Smooth muscle cell (in vitro differentiated cells): ENCODE measurements around the gene ZNF547. TPM values are rescaled to one million over a fixed set of nuclear protein-coding genes. Genes with fewer than 3 reads are reported as not detected.

Experiments used
- DNase-seq: peaks from one replicate; lab custom pipeline; 2025; ENCODE audit not compliant: unreplicated experiment; lab: John Stamatoyannopoulos, UW
- H2AFZ ChIP-seq: fragments of 200-600 bp; sonication (generic); 2 replicates; pipeline ENCODE4 v1.6.0; 2016; ENCODE audit warnings: antibody characterized with exemption, low read depth, mild to moderate bottlenecking
- H3F3A ChIP-seq: fragments of 200-600 bp; sonication (generic); 2 replicates; pipeline ENCODE4 v1.6.0; 2017; ENCODE audit warnings: antibody characterized with exemption, low read depth
- H3K27ac ChIP-seq: fragments of 200-600 bp; sonication (generic); 2 replicates; pipeline ENCODE4 v1.5.1; 2016; ENCODE audit warnings: low read depth, mild to moderate bottlenecking
- H3K27me3 ChIP-seq: fragments of 200-600 bp; sonication (generic); 2 replicates; pipeline ENCODE4 v1.6.1; 2016; ENCODE audit warnings: low read depth, mild to moderate bottlenecking
- H3K36me3 ChIP-seq: fragments of 200-600 bp; sonication (generic); 2 replicates; pipeline ENCODE4 v1.5.1; 2016; ENCODE audit warnings: low read depth
- H3K4me1 ChIP-seq: fragments of 200-600 bp; sonication (generic); 2 replicates; pipeline ENCODE4 v1.5.1; 2016; ENCODE audit warnings: low read depth
- H3K4me2 ChIP-seq: fragments of 200-600 bp; sonication (generic); 2 replicates; pipeline ENCODE4 v1.6.0; 2016; ENCODE audit warnings: mild to moderate bottlenecking
- H3K4me3 ChIP-seq: fragments of 200-600 bp; sonication (generic); 2 replicates; pipeline ENCODE4 v1.5.1; 2016; ENCODE audit warnings: mild to moderate bottlenecking
- H3K79me2 ChIP-seq: fragments of 200-600 bp; sonication (generic); 2 replicates; pipeline ENCODE4 v1.6.0; 2016; ENCODE audit warnings: low read depth, mild to moderate bottlenecking
- H3K9ac ChIP-seq: fragments of 200-600 bp; sonication (generic); 2 replicates; pipeline ENCODE4 v1.6.0; 2016; ENCODE audit warnings: low read depth
- H3K9me3 ChIP-seq: fragments of 200-600 bp; sonication (generic); replicated peaks from 2 replicates; pipeline ENCODE4 v1.5.1; 2016; ENCODE audit warnings: low read depth
- H4K20me1 ChIP-seq: fragments of 200-600 bp; sonication (generic); 2 replicates; pipeline ENCODE4 v1.6.0; 2016; ENCODE audit warnings: low read depth
- WGBS: methylation state at CpG from one replicate; pipeline ENCODE4 v1.1.7; 2016; ENCODE audit warnings: low lambda C conversion rate; 5-methylcytosine and 5-hydroxymethylcytosine counted together
- polyA plus RNA-seq: library from polyadenylated mRNA; unstranded; fragments of >200 nt; fragmentation: Nextera tagmentation; extraction: Ambion mirVana; gene quantifications from 2 replicates; pipeline ENCODE4 v1.2.1, GENCODE V29; 2016
- total RNA-seq: library from RNA; depleted of rRNA; stranded (reverse); fragments of >200 nt; gene quantifications from 2 replicates; pipeline ENCODE4 v1.2.3, GENCODE V29; 2014
- TF ChIP-seq, protein P1 (sequence below): fragments of 200-600 bp; sonication (generic); IDR thresholded peaks from 2 replicates; pipeline ENCODE4 v1.5.1; 2017; ENCODE audit warnings: borderline replicate concordance, mild to moderate bottlenecking, antibody characterized with exemption; ENCODE audit not compliant: insufficient read depth, poor library complexity, severe bottlenecking

ZNF547 gene
- total and polyA plus RNA-seq, 2 experiments from 2014 or later: 0.71 to 4.9 TPM

DNA sequence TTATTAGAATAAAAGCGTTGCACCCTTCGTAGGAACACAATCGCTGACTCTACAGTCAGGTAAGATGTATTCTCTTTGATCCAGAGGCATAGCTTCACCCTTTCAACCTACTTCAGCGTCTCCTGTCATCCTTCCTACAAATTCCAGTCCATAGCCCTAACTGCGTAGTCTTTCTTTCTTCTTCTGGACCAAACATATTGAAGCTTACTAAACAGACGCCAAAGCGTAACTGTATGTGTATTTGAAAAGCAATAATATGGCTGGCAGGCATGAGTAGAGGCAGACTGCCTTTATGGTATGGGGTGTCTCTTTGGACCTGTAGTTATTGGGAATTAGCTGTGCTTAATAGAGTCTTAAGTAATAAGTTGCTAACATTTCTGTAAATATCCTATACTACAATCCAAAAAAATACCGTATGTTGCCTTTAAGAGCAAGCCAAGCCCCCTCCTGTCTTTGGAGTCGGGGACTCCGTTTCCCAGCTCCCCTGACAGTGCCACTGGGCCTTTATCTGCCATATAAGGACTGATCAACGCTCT, 25.9 kb downstream of the ZNF547 start:
- Histone ChIP-seq H4K20me1 (peaks cover 27% of the 10 kb centered on the region), H3K4me2 (peak overlapping the region; percentile 83), H3K79me2 (peaks cover 43% of the 10 kb centered on the region), H3K27me3 (no peaks in the 10 kb centered on the region), H2AFZ (peak overlapping the region; percentile 92), H3K36me3 (no peaks in the 10 kb centered on the region), H3K27ac (peak overlapping the region; percentile 93), H3F3A (no peaks in the 10 kb centered on the region), H3K4me1 (peaks cover 12% of the 10 kb centered on the region), H3K9me3 (no peaks in the 10 kb centered on the region), H3K9ac (peak overlapping the region; percentile 97), H3K4me3 (peak overlapping the region; percentile 79)
- TF ChIP-seq, protein P1, sequence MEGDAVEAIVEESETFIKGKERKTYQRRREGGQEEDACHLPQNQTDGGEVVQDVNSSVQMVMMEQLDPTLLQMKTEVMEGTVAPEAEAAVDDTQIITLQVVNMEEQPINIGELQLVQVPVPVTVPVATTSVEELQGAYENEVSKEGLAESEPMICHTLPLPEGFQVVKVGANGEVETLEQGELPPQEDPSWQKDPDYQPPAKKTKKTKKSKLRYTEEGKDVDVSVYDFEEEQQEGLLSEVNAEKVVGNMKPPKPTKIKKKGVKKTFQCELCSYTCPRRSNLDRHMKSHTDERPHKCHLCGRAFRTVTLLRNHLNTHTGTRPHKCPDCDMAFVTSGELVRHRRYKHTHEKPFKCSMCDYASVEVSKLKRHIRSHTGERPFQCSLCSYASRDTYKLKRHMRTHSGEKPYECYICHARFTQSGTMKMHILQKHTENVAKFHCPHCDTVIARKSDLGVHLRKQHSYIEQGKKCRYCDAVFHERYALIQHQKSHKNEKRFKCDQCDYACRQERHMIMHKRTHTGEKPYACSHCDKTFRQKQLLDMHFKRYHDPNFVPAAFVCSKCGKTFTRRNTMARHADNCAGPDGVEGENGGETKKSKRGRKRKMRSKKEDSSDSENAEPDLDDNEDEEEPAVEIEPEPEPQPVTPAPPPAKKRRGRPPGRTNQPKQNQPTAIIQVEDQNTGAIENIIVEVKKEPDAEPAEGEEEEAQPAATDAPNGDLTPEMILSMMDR: no peak
- DNase-seq: no peak
- 58% methylated on average over 11 of the region's 11 CpGs for WGBS

DNA sequence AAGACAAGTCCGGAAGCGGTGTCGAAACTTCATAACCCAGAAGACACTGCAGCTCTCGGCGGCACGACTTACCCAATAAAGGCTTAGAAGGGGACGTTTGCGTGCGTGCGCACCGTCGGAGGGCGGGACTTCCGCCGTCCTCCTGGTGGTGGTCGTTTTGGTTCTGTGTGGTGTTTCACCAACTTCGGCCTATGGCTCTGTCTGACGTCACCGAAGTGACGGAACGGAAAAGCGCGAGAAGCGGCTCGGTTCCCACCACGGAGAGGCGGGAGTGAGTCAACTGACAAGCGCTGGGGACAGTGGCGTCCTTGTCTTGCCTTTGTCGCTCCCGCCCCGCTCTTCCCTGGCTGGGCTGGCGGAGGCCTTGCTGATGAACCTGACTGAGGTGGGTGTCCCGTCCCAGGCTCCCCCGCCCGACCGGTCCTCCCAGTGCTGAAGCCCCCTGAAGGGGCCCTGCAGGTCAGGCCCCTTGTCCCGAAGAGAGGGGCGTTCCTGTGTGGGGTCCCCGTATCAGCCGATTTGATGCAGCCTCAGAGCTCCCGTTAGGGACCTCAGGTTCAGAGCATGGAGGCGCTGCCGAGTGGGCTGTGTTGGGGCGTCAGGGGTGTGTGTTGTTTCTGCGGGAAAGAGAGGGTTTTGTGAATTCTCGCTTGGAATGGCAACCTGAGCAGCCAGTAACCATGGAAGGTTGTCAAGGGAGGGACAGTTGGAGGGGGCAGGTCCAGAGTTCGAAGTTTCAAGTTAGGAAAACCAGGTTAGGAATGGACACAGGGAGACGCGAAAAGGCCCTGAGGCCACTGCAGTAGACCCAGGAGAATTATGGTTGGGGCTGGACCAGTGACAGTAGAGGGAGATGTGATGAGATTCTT, 26.6 kb downstream of the ZNF547 start, which contains the start of gene ZNF548:
Gene ZNF548 (plus strand): TSS at position 125 of the 869 bp plus-strand sequence. CDS start 246 bp downstream, at position 371.
- peak; percentile 92 for DNase-seq
- Histone ChIP-seq H4K20me1 (peaks cover 27% of the 10 kb centered on the region), H2AFZ (peak within 1 kb of the TSS; percentile 92), H3K9me3 (no peaks in the 10 kb centered on the region), H3K9ac (peak within 1 kb of the TSS; percentile 97), H3K36me3 (no peaks in the 10 kb centered on the region), H3K4me2 (peak within 1 kb of the TSS; percentile 99), H3K4me1 (peaks cover 12% of the 10 kb centered on the region), H3K27me3 (no peaks in the 10 kb centered on the region), H3K27ac (peak within 1 kb of the TSS; percentile 93), H3K79me2 (peaks cover 47% of the 10 kb centered on the region), H3F3A (no peaks in the 10 kb centered on the region), H3K4me3 (peak within 1 kb of the TSS; percentile 79)
- TF ChIP-seq, protein P1: no peak
- WGBS: 1% methylated on average over 50 of the region's 50 CpGs

DNA sequence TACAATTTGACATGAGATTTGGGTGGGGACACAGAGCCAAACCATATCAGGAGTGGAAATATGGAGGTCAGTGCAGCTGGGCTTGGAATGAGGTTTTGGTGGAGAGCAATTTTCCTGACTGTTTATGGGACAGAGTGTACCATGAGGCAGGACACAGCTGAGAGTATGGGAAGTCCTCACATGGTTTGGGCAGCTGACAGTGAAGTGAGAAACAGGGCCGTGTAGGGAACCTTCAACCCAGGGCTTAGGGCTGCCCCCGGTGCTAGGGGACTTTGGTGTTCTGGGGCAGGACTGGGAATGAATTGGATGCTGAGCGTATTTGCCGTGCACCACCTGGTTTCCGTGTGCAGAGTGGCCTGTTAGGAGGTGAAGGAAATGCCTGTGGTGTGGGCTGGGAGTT, 32.4 kb downstream of the ZNF547 start:
- Histone ChIP-seq H2AFZ (no peak overlapping the region), H3F3A (no peaks in the 10 kb centered on the region), H3K27me3 (no peaks in the 10 kb centered on the region), H3K4me2 (no peak overlapping the region), H3K36me3 (peaks cover 20% of the 10 kb centered on the region), H3K27ac (no peak overlapping the region), H3K9ac (no peak overlapping the region), H3K4me3 (no peak overlapping the region), H3K9me3 (no peaks in the 10 kb centered on the region), H3K4me1 (peaks cover 8% of the 10 kb centered on the region), H4K20me1 (peaks cover 26% of the 10 kb centered on the region), H3K79me2 (peaks cover 36% of the 10 kb centered on the region)
- TF ChIP-seq, protein P1: no peak
- no peak for DNase-seq
- 97% methylated on average over 5 of the region's 5 CpGs for WGBS
